Mesenchymal stem cell (in vitro differentiated cells and primary cell): ENCODE data around the gene EDC3.

Source experiments
- DNase-seq: peaks from one replicate; pipeline ENCODE4 v3.0.0-alpha.2; 2013
- H2AFZ ChIP-seq: one replicate; pipeline ENCODE4 v1.6.1; 2013; ENCODE audit warnings: low read depth, mild to moderate bottlenecking, control low read depth, inconsistent platforms, low read length, moderate library complexity
- H2AK5ac ChIP-seq: 2 replicates; pipeline ENCODE4 v1.6.1; 2013; ENCODE audit warnings: low read length, moderate library complexity, mild to moderate bottlenecking, inconsistent platforms; ENCODE audit not compliant: severe bottlenecking
- H2BK120ac ChIP-seq: one replicate; pipeline ENCODE4 v1.6.1; 2013; ENCODE audit warnings: low read depth, mild to moderate bottlenecking, inconsistent platforms, low read length, moderate library complexity
- H2BK12ac ChIP-seq, 2 experiments: one replicate each; pipeline ENCODE4 v1.6.1; 2013; ENCODE audit warnings: inconsistent platforms in 2 of 2, low read length in 2 of 2, mild to moderate bottlenecking in 2 of 2, moderate library complexity in 2 of 2, control low read depth in 1 of 2
- H2BK15ac ChIP-seq: one replicate; pipeline ENCODE4 v1.6.1; 2013; ENCODE audit warnings: mild to moderate bottlenecking, low read depth, inconsistent platforms; ENCODE audit not compliant: poor library complexity, severe bottlenecking
- H2BK5ac ChIP-seq: 2 replicates; pipeline ENCODE4 v1.6.1; 2013; ENCODE audit warnings: low read depth, mild to moderate bottlenecking, low read length, control low read depth, inconsistent platforms; ENCODE audit not compliant: poor library complexity, severe bottlenecking
- H3K14ac ChIP-seq, 2 experiments: one replicate each; pipeline ENCODE4 v1.6.1; 2013; ENCODE audit warnings: inconsistent platforms in 2 of 2, low read length in 2 of 2, control low read depth in 1 of 2, mild to moderate bottlenecking in 1 of 2, moderate library complexity in 1 of 2
- H3K18ac ChIP-seq, 2 experiments: one replicate each; pipeline ENCODE4 v1.6.1; 2013; ENCODE audit warnings: inconsistent platforms in 2 of 2, low read length in 2 of 2, control low read depth in 1 of 2, low read depth in 1 of 2, mild to moderate bottlenecking in 1 of 2
- H3K23ac ChIP-seq, 2 experiments: one replicate each; pipeline ENCODE4 v1.6.1; 2013; ENCODE audit warnings: inconsistent platforms in 2 of 2, low read length in 2 of 2, mild to moderate bottlenecking in 2 of 2, moderate library complexity in 2 of 2, control low read depth in 1 of 2
- H3K27ac ChIP-seq: 2 replicates; pipeline ENCODE4 v1.5.1; 2013; ENCODE audit warnings: mild to moderate bottlenecking, moderate library complexity, low read length, control low read depth, inconsistent platforms; ENCODE audit not compliant: poor library complexity, severe bottlenecking
- H3K27me3 ChIP-seq, 2 experiments: 2 replicates each; pipeline versions ENCODE4 v1.6.1 to v1.7.0; 2013; ENCODE audit warnings: low read length in 2 of 2, mild to moderate bottlenecking in 2 of 2, moderate library complexity in 2 of 2, control low read depth in 1 of 2, inconsistent platforms in 1 of 2; ENCODE audit not compliant: control insufficient read depth in 1 of 2, insufficient read depth in 1 of 2
- H3K36me3 ChIP-seq, 2 experiments: 2 replicates each; pipeline versions ENCODE4 v1.6.1 to v1.7.0; 2013; ENCODE audit warnings: low read length in 2 of 2, control low read depth in 1 of 2, inconsistent platforms in 1 of 2, low read depth in 1 of 2, mild to moderate bottlenecking in 1 of 2; ENCODE audit not compliant: insufficient read depth in 2 of 2, control insufficient read depth in 1 of 2
- H3K4ac ChIP-seq, 2 experiments: one replicate each; pipeline ENCODE4 v1.6.1; 2013; ENCODE audit warnings: inconsistent platforms in 2 of 2, low read length in 2 of 2, mild to moderate bottlenecking in 2 of 2, moderate library complexity in 2 of 2, control low read depth in 1 of 2, low read depth in 1 of 2
- H3K4me1 ChIP-seq: 2 replicates; pipeline ENCODE4 v1.6.1; 2013; ENCODE audit warnings: low read depth, low read length, control low read depth; ENCODE audit not compliant: control insufficient read depth, insufficient read depth
- H3K4me2 ChIP-seq: 2 replicates; pipeline ENCODE4 v1.6.1; 2013; ENCODE audit warnings: low read length, mild to moderate bottlenecking, inconsistent platforms; ENCODE audit not compliant: poor library complexity, severe bottlenecking
- H3K4me3 ChIP-seq, 2 experiments: 2 replicates each; pipeline versions ENCODE4 v1.5.1 to v1.7.0; 2013; ENCODE audit warnings: low read length in 2 of 2, mild to moderate bottlenecking in 2 of 2, control low read depth in 1 of 2, low read depth in 1 of 2; ENCODE audit not compliant: insufficient read depth in 1 of 2
- H3K79me1 ChIP-seq: replicated peaks from 2 replicates; pipeline ENCODE4 v1.6.1; 2013; ENCODE audit warnings: mild to moderate bottlenecking, control low read depth, low read length, inconsistent platforms; ENCODE audit not compliant: poor library complexity, severe bottlenecking
- H3K9ac ChIP-seq: 2 replicates; pipeline ENCODE4 v1.7.0; 2013; ENCODE audit warnings: mild to moderate bottlenecking, low read length, moderate library complexity
- H3K9me3 ChIP-seq: 2 replicates; pipeline ENCODE4 v1.7.0; 2013; ENCODE audit warnings: mild to moderate bottlenecking, low read length; ENCODE audit not compliant: control insufficient read depth
- H4K8ac ChIP-seq: one replicate; pipeline ENCODE4 v1.6.1; 2013; ENCODE audit warnings: inconsistent platforms, mild to moderate bottlenecking, low read length, moderate library complexity
- H4K91ac ChIP-seq: one replicate; pipeline ENCODE4 v1.6.1; 2013; ENCODE audit warnings: mild to moderate bottlenecking, low read length, inconsistent platforms
- WGBS: methylation state at CpG from one replicate; pipeline ENCODE4 v1.1.7; 2013; ENCODE audit warnings: mixed read lengths; 5-methylcytosine and 5-hydroxymethylcytosine counted together

The EDC3 gene

DNA sequence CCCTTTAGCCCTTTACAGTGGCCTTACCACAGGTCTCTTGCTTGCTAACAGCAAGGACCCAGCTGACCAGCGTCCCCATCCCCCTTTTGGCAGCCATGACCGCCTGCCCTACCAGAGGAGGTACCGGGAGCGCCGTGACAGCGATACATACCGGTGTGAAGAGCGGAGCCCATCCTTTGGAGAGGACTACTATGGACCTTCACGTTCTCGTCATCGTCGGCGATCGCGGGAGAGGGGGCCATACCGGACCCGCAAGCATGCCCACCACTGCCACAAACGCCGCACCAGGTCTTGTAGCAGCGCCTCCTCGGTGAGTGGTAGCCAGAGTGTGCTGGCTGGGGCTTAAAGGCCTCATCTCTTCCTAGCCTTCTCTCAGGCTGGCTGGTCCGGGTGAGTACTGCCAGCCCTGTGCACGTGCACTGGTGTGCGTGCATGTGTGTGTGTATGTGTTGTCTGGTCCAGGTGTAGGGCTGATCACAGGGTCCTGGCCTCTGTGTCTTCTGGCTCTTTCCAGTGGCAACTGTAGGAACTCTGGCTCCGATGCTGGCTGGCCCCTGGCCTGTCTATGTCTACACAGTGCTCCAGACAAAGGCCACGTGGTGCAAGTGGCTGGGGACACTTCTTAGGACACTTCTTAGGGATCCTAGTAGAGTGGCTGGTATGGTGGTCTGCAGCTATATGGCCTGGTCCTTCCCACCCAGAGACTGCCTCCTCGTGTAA, 75.7 kb downstream of the EDC3 start:
- no peak overlapping the region for H3K23ac ChIP-seq
- no peak overlapping the region for H2BK15ac ChIP-seq
- H2AK5ac ChIP-seq = no peak overlapping the region
- H3K4ac ChIP-seq = no peak overlapping the region
- H3K27me3 ChIP-seq = no peaks in the 10 kb centered on the region
- H3K79me1 ChIP-seq = peaks cover 44% of the 10 kb centered on the region
- H4K8ac ChIP-seq = no peak overlapping the region
- no peak overlapping the region for H2AFZ ChIP-seq
- no peak overlapping the region for H2BK120ac ChIP-seq
- 97% methylated on average over 27 of the region's 27 CpGs for WGBS
- DNase-seq = no peak
- H3K36me3 ChIP-seq = peaks cover 62 to 70% of the 10 kb centered on the region in 2 experiments
- no peak overlapping the region for H3K27ac ChIP-seq
- no peaks in the 10 kb centered on the region for H3K9me3 ChIP-seq
- H3K14ac ChIP-seq = no peak overlapping the region
- no peak overlapping the region for H3K4me2 ChIP-seq
- H4K91ac ChIP-seq = peak overlapping the region; percentile 21
- H2BK12ac ChIP-seq = no peak overlapping the region
- H3K4me3 ChIP-seq = no peak overlapping the region
- no peak overlapping the region for H3K18ac ChIP-seq
- no peak overlapping the region for H3K9ac ChIP-seq
- H3K4me1 ChIP-seq = peaks cover 15% of the 10 kb centered on the region
- H2BK5ac ChIP-seq = no peak overlapping the region

DNA sequence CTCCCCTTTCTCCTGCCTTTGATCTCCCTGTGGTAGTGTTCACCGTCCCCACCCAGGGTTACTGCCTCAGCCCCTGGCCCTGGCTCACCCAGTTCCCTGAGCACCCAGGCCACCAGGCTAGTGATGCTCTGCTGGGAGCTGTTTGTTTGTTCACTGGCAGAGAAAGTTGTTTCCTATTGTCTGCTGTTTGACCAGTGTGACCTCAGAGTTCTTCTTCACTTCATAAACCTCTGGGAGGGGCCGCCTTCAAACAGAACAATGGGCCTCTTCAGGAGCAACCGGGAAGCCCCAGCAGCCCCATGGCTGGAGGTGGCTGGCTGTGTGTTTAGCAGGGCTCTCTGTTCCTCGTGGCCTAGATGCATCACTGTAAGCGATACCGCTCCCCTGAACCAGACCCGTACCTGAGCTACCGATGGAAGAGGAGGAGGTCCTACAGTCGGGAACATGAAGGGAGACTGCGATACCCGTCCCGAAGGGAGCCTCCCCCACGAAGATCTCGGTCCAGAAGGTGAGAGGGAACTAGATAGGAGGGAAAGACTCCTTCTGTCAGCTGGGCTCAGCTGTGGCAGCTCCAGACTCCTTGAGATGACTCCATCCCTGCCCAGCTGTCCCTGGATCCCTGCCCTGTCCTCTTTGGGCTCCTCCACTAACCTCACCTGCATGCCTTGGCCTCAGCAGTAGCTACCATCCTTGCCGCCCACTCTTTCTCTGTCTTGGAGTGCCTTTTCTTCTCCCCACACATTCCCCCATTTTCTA, 76.8 kb downstream of the EDC3 start:
- Histone ChIP-seq H3K4ac (no peak overlapping the region), H3K4me2 (no peak overlapping the region), H3K79me1 (peaks cover 35% of the 10 kb centered on the region), H2BK12ac (no peak overlapping the region), H3K4me1 (peaks cover 15% of the 10 kb centered on the region), H2AFZ (no peak overlapping the region), H3K36me3 (peaks cover 51 to 60% of the 10 kb centered on the region in 2 experiments), H3K14ac (no peak overlapping the region), H4K8ac (no peak overlapping the region), H3K27me3 (no peaks in the 10 kb centered on the region), H3K18ac (no peak overlapping the region), H3K9me3 (no peaks in the 10 kb centered on the region), H3K4me3 (no peak overlapping the region), H2BK15ac (no peak overlapping the region), H3K23ac (no peak overlapping the region), H3K27ac (no peak overlapping the region), H4K91ac (no peak overlapping the region), H2AK5ac (no peak overlapping the region), H2BK120ac (no peak overlapping the region), H3K9ac (peak overlapping the region; percentile 100), H2BK5ac (no peak overlapping the region)
- WGBS = 93% methylated on average over 12 of the region's 15 CpGs
- DNase-seq = no peak

DNA sequence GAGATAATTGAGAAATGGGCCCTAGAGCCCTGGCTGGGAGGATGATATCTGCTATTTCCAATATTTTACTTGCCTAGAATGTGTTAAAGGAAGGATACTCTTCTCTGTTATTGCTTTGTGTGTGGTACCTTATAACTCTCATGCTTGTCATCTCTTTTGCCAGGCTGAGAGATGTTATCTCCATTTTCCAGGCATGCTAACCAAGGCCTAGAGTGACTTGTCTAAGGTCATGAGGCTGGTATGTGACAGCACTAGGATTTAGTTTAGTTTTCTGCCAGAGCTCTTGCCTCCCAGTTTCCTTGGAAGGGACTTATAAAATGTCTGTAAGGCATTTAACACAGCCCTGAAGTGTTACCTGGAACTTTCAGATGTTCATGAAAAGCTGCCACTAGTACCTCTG, 78.8 kb downstream of the EDC3 start:
- H2BK120ac ChIP-seq = no peak overlapping the region
- H3K27me3 ChIP-seq = peaks cover 2 to 12% of the 10 kb centered on the region in 2 experiments
- peak overlapping the region in 1 of 2 experiments; percentile 99 for H3K4me3 ChIP-seq
- H3K36me3 ChIP-seq = peaks cover 31 to 40% of the 10 kb centered on the region in 2 experiments
- H3K9me3 ChIP-seq = no peaks in the 10 kb centered on the region
- H3K23ac ChIP-seq = no peak overlapping the region
- H2AK5ac ChIP-seq = no peak overlapping the region
- DNase-seq = no peak
- no peak overlapping the region for H3K4ac ChIP-seq
- H2BK5ac ChIP-seq = no peak overlapping the region
- H3K79me1 ChIP-seq = peaks cover 17% of the 10 kb centered on the region
- peaks cover 15% of the 10 kb centered on the region for H3K4me1 ChIP-seq
- no peak overlapping the region for H2AFZ ChIP-seq
- peak overlapping the region; percentile 81 for H3K4me2 ChIP-seq
- H2BK12ac ChIP-seq = no peak overlapping the region
- no peak overlapping the region for H3K18ac ChIP-seq
- H3K9ac ChIP-seq = peak overlapping the region; percentile 100
- no peak overlapping the region for H2BK15ac ChIP-seq
- H4K8ac ChIP-seq = no peak overlapping the region
- H4K91ac ChIP-seq = no peak overlapping the region
- H3K27ac ChIP-seq = no peak overlapping the region
- H3K14ac ChIP-seq = no peak overlapping the region

DNA sequence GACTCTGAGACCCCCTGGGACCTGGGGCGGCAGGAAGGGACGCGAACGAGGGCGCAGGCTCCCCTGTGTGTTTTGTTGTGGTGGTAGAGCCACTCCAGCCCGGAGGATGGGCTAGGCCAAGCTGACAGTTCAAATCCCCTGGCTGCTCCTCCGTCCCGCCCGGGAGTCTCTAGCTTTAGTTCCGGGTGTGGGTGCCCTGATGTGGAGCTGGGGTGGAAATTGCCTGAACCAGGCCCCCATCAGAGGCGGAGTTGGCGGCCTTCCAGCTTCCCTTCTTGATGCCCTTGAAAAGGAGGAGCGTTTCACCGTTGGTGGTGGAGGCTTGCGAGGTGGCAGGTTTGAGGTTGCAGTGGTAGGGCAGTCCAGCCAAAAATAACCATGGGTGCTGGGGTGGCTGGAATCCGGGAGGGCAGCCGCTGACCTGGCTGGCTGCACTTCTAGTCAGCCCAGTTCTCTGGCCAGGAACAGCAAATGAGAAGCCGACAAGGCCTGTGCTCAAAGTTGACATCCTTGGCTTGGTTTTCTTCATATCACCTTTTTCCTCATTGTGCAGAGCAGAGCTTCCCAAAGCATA, 79.4 kb downstream of the EDC3 start:
- peak overlapping the region; percentile 97 to 98 for H3K4ac ChIP-seq
- 7% methylated on average over 18 of the region's 18 CpGs for WGBS
- DNase-seq = peak; percentile 77

More for the DNA sequence above, 79.4 kb downstream of the EDC3 start:
- peak overlapping the region; percentile 89 to 95 for H3K18ac ChIP-seq
- no peak overlapping the region for H2BK120ac ChIP-seq
- H3K14ac ChIP-seq = peak overlapping the region in 1 of 2 experiments; percentile 85
- peak overlapping the region; percentile 96 for H4K91ac ChIP-seq
- peak overlapping the region in 1 of 2 experiments; percentile 6 for H3K23ac ChIP-seq
- peak overlapping the region; percentile 81 for H3K4me2 ChIP-seq
- H2BK12ac ChIP-seq = no peak overlapping the region
- H2AFZ ChIP-seq = no peak overlapping the region
- peaks cover 25 to 34% of the 10 kb centered on the region in 2 experiments for H3K36me3 ChIP-seq
- H3K4me1 ChIP-seq = peaks cover 14% of the 10 kb centered on the region
- H2BK15ac ChIP-seq = peak overlapping the region; percentile 28
- peaks cover 5 to 18% of the 10 kb centered on the region in 2 experiments for H3K27me3 ChIP-seq
- peak overlapping the region; percentile 94 to 99 for H3K4me3 ChIP-seq
- peak overlapping the region; percentile 100 for H3K9ac ChIP-seq
- peak overlapping the region; percentile 87 for H2AK5ac ChIP-seq
- no peak overlapping the region for H2BK5ac ChIP-seq
- peaks cover 13% of the 10 kb centered on the region for H3K79me1 ChIP-seq
- peak overlapping the region; percentile 73 for H3K27ac ChIP-seq
- H4K8ac ChIP-seq = peak overlapping the region; percentile 94
- no peaks in the 10 kb centered on the region for H3K9me3 ChIP-seq
